ENCODE data around the gene TCP11L1.

TCP11L1 gene

DNA sequence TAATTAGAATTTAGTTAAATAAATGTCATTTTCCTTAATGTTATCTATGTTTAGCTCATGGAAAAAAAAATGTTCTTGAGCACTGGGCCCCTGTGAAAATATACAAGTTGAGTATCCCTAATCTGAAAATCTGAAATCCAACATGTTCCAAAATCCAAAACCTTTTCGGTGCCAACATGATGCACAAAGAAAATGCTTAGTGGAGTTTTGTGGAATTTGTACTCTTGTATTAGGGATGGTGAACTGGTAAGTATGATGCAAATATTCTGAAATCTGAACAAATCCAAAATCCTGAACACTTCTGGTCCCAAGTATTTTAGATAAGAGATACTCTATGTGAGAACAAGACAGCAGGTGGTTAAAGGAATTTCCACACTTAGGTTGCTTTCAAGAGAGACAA, 44.5 kb downstream of the TCP11L1 start:
- TF ChIP-seq USF1 (IDR thresholded peaks at IDR 0.05) (no peak), TEAD4 (IDR thresholded peaks at IDR 0.05) (no peak), ZBTB7A (IDR thresholded peaks at IDR 0.05; ENCODE audit: low read depth) (no peak)
- TF ChIP-seq, protein P1, sequence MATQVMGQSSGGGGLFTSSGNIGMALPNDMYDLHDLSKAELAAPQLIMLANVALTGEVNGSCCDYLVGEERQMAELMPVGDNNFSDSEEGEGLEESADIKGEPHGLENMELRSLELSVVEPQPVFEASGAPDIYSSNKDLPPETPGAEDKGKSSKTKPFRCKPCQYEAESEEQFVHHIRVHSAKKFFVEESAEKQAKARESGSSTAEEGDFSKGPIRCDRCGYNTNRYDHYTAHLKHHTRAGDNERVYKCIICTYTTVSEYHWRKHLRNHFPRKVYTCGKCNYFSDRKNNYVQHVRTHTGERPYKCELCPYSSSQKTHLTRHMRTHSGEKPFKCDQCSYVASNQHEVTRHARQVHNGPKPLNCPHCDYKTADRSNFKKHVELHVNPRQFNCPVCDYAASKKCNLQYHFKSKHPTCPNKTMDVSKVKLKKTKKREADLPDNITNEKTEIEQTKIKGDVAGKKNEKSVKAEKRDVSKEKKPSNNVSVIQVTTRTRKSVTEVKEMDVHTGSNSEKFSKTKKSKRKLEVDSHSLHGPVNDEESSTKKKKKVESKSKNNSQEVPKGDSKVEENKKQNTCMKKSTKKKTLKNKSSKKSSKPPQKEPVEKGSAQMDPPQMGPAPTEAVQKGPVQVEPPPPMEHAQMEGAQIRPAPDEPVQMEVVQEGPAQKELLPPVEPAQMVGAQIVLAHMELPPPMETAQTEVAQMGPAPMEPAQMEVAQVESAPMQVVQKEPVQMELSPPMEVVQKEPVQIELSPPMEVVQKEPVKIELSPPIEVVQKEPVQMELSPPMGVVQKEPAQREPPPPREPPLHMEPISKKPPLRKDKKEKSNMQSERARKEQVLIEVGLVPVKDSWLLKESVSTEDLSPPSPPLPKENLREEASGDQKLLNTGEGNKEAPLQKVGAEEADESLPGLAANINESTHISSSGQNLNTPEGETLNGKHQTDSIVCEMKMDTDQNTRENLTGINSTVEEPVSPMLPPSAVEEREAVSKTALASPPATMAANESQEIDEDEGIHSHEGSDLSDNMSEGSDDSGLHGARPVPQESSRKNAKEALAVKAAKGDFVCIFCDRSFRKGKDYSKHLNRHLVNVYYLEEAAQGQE (IDR thresholded peaks at IDR 0.05; ENCODE audit: low read depth): no peak

GRCh38 chr11:33086017-33086416, 46.6 kb downstream of the TCP11L1 start:
- no peak for TF ChIP-seq CREB1 (IDR thresholded peaks at IDR 0.05; ENCODE audit: low read depth)
- no peak for TF ChIP-seq TAF1 (IDR thresholded peaks at IDR 0.05; ENCODE audit: low read depth)

GRCh38 chr11:33089776-33090175, 50.4 kb downstream of the TCP11L1 start:
- TF ChIP-seq FOXM1 (IDR thresholded peaks at IDR 0.05; ENCODE audit: borderline replicate concordance, low read depth) (no peak), TAF1 (IDR thresholded peaks at IDR 0.05; ENCODE audit: low read depth) (no peak), TCF12 (IDR thresholded peaks at IDR 0.05; ENCODE audit: low read depth) (no peak), TEAD4 (IDR thresholded peaks at IDR 0.05) (no peak), RAD21 (IDR thresholded peaks at IDR 0.05; ENCODE audit: low read depth) (no peak), EP300 (IDR thresholded peaks at IDR 0.05; ENCODE audit: borderline replicate concordance) (no peak), YY1 (IDR thresholded peaks at IDR 0.05; ENCODE audit: low read depth) (no peak)

GRCh38 chr11:33094157-33094556, 54.8 kb downstream of the TCP11L1 start:
- TF ChIP-seq CEBPB (IDR thresholded peaks at IDR 0.05): no peak

- TF ChIP-seq CEBPB (IDR thresholded peaks at IDR 0.05) (no peak), CREB1 (IDR thresholded peaks at IDR 0.05; ENCODE audit: low read depth) (no peak), TEAD4 (IDR thresholded peaks at IDR 0.05) (no peak), EGR1 (IDR thresholded peaks at IDR 0.05) (no peak), EP300 (IDR thresholded peaks at IDR 0.05; ENCODE audit: borderline replicate concordance) (no peak), TAF1 (IDR thresholded peaks at IDR 0.05; ENCODE audit: low read depth) (no peak), YY1 (IDR thresholded peaks at IDR 0.05; ENCODE audit: low read depth) (no peak), TCF12 (IDR thresholded peaks at IDR 0.05; ENCODE audit: low read depth) (no peak), RAD21 (IDR thresholded peaks at IDR 0.05; ENCODE audit: low read depth) (no peak), NFIC (IDR thresholded peaks at IDR 0.05) (no peak), FOXM1 (IDR thresholded peaks at IDR 0.05; ENCODE audit: borderline replicate concordance, low read depth) (no peak), ZBTB7A (IDR thresholded peaks at IDR 0.05; ENCODE audit: low read depth) (no peak), USF1 (IDR thresholded peaks at IDR 0.05) (no peak)
- TF ChIP-seq, protein P1 (IDR thresholded peaks at IDR 0.05; ENCODE audit: low read depth): no peak
- TF ChIP-seq, protein P2, sequence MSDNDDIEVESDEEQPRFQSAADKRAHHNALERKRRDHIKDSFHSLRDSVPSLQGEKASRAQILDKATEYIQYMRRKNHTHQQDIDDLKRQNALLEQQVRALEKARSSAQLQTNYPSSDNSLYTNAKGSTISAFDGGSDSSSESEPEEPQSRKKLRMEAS (IDR thresholded peaks at IDR 0.05): no peak
These were observed 64.5 kb downstream of the TCP11L1 start for GRCh38 chr11:33103836-33104235.

- no peak for TF ChIP-seq EP300 (IDR thresholded peaks at IDR 0.05; ENCODE audit: borderline replicate concordance)
- TF ChIP-seq ZBTB7A (IDR thresholded peaks at IDR 0.05; ENCODE audit: low read depth): no peak
- no peak for TF ChIP-seq CEBPB (IDR thresholded peaks at IDR 0.05)
- no peak for TF ChIP-seq CREB1 (IDR thresholded peaks at IDR 0.05; ENCODE audit: low read depth)
- TF ChIP-seq TAF1 (IDR thresholded peaks at IDR 0.05; ENCODE audit: low read depth): no peak
- TF ChIP-seq, protein P2 (IDR thresholded peaks at IDR 0.05): no peak
- no peak for TF ChIP-seq TEAD4 (IDR thresholded peaks at IDR 0.05)
- no peak for TF ChIP-seq FOXM1 (IDR thresholded peaks at IDR 0.05; ENCODE audit: borderline replicate concordance, low read depth)
- no peak for TF ChIP-seq EGR1 (IDR thresholded peaks at IDR 0.05)
- no peak for TF ChIP-seq TCF12 (IDR thresholded peaks at IDR 0.05; ENCODE audit: low read depth)
- TF ChIP-seq, protein P1 (IDR thresholded peaks at IDR 0.05; ENCODE audit: low read depth): no peak
- no peak for TF ChIP-seq NFIC (IDR thresholded peaks at IDR 0.05)
- TF ChIP-seq USF1 (IDR thresholded peaks at IDR 0.05): no peak
- no peak for TF ChIP-seq RAD21 (IDR thresholded peaks at IDR 0.05; ENCODE audit: low read depth)
- no peak for TF ChIP-seq YY1 (IDR thresholded peaks at IDR 0.05; ENCODE audit: low read depth)
These were observed 70.0 kb downstream of the TCP11L1 start for GRCh38 chr11:33109294-33109895.
